ENCODE measurements around the gene YIPF3.

GRCh38 chr6:43499028-43499815 lies 17.5 kb downstream of the YIPF3 start:
- TF ChIP-seq REST (IDR thresholded peaks at IDR 0.05; ENCODE audit: low read depth, low read length): no peak
- no peak for TF ChIP-seq CTCF (IDR thresholded peaks at IDR 0.05)
- no peak for TF ChIP-seq ELF1 (IDR thresholded peaks at IDR 0.05)
- no peak for TF ChIP-seq TCF12 (IDR thresholded peaks at IDR 0.05)
- no peak for TF ChIP-seq POLR2AphosphoS5 (IDR thresholded peaks at IDR 0.05; ENCODE audit: low read depth, low read length)
- no peak for TF ChIP-seq JUND (IDR thresholded peaks at IDR 0.05)
- TF ChIP-seq RAD21 (IDR thresholded peaks at IDR 0.05; ENCODE audit: low read length): no peak
- TF ChIP-seq RFX5 (IDR thresholded peaks at IDR 0.05; ENCODE audit: low read length): no peak

Measured in SK-N-SH (cell line).